Measurements from ENCODE around the gene APLP2.
"Not testable (repeated sequence)": the region's sequence is repeated elsewhere in the genome, so short reads cannot be mapped to it uniquely, and the experiment has no call there.

The APLP2 gene

DNA sequence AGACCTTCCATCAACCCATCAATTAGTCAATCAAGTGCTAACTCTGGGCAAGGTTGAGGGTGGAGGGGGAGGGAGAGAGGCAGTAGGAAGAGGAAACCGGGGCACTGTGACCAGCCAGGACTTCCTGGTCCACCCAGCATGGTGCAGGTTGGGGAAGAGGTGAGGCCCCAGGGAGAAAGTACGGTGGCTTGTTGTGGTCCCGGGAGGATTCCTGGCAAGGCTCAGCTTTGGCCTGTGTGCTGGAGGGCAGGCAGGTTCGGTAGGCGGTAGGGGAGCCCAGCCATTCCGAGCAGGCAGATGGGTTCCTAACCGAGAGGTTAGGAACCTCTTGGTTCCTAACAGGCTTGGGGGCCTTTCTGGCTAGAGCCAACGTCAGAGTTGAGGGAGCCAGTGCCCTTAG, 100.7 kb downstream of the APLP2 start:
- no peak for DNase-seq (ENCODE audit: low read depth in 2 of 2)

DNA sequence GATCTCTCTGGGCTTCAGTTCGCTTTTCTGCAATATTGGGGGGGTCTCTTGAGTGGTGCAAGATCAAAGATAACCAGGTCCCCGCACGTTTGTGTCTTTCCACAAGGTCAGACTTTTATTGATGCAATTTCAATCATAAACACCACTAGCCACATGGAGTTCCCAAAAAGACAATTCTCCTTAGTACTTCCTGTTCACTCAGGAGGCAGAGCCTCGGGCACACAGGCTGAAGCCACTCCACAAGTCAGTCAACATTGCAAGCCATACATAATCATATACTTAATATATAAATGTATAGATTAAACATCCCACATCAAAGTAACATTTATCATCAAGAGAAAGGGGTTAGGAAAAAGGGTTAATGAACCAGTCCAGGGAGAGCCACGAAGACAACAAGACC, 101.8 kb downstream of the APLP2 start:
- no peak for DNase-seq (ENCODE audit: low read depth in 2 of 2)

DNA sequence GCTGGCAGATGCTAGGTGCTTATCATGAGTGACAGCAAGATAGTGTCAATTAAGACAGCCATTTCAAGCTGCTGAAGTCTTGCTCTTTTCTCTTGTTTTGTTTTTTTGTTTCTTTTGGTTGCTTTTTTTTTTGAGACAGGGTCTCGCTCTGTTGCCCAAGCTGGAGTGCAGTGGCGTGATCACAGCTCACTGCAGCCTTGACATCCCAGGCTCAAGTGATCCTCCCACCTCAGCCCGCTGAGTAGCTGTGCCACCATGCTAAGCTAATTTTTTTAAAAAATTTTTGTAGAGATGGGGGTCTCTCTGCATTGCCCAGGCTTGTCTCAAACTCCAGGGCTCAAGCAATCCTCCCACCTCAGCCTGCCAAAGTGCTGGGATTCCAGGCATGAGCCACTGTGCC, 102.3 kb downstream of the APLP2 start:
- not testable (repeated sequence) for DNase-seq (ENCODE audit: low read depth in 2 of 2)

DNA sequence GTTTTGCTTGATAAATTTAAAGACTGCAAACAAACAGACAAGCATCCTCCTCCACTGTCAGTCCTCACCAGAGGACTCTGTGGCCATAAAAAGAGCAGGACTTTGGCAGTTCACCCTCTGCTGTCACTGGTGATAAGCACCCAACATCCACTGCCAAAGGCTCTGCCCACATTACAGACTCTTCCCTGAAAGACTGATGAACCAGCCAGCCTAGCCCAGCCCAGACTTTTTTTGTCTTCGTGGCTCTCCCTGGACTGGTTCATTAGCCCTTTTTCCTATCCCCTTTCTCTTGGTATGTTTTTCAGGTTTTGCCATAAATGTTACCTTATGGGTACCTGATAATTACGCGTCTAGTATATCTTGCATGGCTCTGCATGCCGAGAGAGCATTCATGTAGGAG, 104.9 kb downstream of the APLP2 start:
- DNase-seq (ENCODE audit: low read depth in 2 of 2) = no peak

DNA sequence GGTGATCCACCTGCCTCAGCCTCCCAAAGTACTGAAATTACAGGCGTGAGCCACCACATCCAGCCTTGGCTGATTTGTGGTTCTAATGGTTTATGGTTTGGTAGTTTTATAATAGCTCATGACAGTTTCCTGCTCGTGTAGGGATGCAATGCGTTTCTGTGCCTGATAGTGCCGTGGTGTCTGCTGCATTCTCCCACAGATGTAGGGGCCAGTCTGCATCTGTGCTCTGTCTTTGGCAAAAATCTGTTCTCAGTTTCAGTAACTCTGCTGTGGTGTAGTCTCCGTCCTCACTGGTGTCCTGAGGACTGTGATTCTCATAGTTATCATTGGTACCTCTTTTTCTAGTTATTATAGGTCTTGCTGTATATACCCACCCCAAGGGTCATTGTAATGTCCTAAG, 106.2 kb downstream of the APLP2 start:
- DNase-seq (ENCODE audit: low read depth in 2 of 2) = no peak

DNA sequence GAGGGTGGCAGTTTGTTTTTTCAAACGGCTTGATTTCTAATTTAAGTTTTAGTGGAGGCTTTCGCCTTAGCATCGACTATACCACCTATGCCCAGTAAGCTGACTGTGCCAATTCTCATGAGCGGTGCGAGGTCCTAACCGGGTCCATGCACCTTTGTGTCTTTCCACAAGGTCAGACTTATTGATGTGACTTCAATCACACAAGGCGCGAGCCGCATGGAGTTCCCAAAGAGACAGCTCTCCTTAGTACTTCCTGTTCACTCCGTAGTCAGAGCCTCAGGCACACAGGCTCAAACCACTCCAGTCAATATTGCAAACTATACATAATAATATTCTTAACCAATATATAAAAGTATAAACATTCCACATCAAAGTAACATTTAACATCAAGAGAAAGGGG, 108.1 kb downstream of the APLP2 start:
- DNase-seq (ENCODE audit: low read depth in 2 of 2) = no peak

DNA sequence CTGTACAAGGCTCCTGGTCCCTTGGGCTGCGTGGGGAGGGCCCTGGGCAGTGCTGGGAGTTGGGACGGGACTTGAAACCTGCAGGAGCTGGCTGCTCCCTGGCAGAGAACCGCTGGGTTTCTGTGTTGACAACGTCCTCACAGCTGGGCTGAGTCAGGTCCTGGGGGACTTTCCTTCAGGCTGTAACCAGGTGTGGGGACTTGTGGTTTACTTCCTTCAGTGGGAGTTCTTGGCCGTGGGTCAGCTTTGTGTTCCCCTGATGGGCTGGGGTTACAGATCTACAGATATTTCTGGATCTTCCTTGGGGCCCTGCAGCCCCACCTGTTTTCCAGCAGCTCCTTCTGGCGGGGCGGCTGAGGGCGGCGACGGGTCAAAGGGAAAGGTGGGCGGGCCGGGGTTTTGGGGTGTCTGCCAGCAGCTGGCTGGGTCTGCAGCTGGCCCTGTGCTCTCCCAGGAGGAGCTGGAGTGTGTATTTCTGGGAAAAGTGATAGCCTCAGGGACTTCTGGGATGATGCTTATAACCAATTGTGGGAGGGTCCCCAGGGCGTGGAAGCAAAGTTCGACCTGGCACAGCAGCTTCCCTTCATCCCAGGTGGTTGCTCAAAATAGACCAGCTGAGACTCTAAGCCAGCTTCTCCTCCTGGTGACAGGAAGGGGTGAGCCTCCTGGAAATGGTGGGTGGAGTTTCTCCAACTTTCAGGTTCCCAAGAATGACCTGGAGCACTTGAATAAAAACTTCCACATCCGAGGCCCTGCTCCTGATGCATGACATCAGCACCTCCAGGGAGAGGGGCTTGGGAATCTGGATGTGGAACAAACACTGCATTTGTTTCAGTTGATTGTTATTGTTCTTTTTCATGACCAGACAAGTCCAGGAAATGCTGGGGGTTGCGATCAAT, 109.0 kb downstream of the APLP2 start:
- no peak for DNase-seq (ENCODE audit: low read depth in 2 of 2)

DNA sequence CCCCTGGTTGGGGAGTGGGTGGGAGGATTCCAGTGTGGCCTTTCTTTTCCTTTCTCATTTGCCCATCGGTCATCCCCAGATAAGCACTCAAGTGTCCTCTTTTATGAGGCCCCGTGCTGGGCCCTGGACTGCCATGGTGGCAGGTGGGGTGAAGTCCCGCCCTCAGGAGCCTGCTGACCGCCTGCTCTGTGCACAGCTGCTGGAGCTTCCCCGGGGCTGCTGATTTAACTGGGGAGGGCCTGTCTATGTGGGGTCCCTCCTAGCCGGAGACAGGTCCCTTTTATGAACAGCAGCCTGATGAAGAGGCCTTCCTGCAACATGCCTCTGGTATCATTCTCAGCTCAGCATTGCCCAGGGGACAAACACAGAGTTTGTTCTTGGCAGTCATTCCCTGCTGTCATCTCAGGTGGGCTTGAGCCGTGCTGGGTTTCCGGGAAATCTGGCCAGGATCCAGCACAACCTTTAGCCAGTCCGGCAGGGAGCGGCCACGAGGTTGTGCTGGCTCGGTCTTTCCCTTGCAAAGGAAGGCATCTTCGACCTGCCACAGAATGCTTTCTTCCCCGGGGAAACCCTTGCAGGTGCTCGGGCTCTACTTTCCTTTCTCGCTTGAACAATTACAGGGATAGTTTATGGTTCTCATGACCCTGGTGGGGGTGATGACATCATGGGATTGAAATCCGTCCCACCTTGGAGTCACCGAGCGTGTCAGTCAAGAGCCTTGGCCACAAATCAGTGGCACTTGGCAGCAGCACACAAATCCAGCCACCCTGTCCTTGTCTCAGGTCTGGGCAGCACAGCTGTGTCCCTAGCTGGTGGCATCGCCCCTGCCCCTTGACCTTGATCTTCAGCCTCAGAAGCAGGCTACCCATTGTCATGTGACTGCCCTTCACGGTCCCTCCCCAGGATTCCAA, 110.0 kb downstream of the APLP2 start:
- no peak for DNase-seq (ENCODE audit: low read depth in 2 of 2)

DNA sequence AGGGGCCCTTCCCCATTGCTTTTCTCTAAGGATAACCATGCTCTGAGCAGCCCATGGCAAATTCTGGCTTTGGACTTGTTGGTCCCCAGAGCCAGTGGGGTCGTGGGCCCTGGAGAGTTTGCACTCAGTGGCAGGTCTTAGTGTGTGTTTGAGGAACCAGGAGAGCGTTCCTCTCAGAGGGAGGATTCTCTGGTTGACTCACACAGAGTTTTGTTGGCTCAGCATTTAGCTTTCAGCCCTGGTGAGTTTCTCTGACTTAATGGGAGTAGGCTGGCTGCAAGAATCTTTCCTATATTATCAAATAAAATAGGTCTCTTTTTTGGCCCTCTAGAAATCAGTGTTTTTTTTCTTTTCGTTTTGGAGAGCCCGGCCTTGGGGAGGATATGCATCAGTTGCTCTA, 110.8 kb downstream of the APLP2 start:
- DNase-seq (ENCODE audit: low read depth in 2 of 2) = no peak

DNA sequence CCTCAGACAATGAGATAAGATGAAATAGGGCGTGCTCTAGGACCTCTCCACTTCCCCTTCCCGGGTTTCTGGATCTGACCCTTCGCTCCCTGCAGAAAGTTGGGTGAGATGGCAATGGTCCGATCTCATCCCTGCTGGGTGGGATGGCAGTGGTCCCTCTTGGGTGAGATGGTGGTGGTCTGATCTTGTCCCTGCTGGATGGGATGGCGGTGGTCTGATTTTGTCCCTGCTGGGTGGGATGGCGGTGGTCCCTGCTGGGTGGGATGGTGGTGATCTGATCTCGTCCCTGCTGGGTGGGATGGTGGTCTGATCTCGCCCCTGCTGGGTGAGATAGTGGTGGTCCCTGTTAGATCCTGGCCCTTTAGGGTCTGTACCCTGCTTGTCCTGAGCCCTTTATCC, 111.2 kb downstream of the APLP2 start:
- no peak for DNase-seq (ENCODE audit: low read depth in 2 of 2)

DNA sequence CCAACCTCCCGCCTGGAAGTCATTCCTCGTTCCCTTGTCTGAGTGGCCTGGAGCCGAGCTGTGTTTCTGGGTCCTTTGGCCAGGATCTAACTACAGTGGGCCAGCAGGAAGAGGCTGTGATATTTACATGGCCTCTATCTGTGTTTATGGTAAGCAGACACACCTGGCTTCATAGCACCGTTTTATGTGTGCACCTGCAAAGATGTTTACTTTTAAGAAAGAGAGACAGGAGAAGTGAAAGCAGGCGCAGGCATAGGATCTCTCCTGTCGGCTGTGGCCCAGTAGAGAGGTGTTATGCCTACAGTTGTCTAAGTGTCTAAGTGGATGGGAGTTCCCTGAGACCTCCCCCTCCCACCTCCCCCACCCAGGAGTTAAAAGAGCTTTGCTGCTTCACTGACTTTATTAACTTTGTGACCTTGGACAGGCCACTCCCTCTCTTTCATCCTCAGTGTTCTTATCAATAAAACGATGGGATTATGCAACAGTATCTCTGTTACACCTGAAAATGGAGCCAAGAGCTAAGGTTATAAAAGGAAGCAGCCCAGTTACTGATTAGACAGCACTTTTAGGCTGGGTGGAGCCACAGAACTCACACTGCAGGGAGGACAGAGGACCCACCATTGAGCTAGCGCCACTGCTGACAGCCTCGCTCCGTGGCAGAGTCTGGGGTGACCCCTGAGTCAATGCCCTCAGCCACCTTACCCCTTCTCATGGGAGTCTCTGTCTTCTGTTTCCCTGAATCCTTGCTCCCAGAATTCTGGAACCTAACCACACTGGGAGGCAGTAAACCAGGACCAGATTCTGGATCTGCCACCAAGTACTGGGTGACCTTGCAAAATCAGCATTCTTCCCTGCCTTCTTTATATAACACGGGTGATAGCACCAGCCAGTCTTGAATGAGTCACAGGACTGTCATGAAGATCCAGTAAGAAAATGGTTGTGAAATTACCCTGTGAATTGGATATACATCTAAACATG, 111.9 kb downstream of the APLP2 start:
- peak; percentile 15 to 24 for DNase-seq (ENCODE audit: low read depth in 2 of 2)

DNA sequence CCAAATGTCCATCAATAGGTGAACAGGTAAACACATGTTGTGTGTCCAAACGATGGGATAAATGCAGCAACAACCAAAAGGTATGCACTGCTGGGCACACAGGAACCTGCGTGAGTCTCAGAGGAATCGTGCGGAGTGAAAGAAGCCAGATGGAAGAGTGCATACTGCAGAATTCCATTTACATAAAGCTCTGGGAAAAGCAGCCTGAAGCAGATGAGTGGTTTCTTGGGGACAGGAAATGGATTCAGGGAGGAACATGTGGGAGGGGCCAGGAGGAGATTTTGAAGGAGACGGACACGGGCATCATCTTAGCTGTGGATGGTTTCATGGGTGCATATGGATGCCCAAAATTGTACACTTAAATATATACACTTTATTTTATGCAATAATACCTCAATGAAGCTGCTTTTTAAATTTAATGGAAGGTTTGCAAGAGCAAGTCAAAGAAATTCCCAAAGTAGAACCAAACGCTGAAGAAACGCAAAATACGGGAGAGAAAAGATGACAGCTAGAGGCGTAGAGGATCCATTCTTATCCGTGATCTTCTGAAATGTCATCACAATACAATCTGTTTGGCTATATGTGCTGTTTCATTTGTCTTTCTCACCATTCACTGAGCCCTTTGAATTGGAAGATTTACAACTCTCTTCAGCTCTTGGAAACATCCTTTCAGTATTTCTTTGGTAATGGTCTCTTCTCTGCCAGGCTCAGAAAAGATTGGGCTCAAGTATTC, 114.3 kb downstream of the APLP2 start:
- DNase-seq (ENCODE audit: low read depth in 2 of 2) = no peak

DNA sequence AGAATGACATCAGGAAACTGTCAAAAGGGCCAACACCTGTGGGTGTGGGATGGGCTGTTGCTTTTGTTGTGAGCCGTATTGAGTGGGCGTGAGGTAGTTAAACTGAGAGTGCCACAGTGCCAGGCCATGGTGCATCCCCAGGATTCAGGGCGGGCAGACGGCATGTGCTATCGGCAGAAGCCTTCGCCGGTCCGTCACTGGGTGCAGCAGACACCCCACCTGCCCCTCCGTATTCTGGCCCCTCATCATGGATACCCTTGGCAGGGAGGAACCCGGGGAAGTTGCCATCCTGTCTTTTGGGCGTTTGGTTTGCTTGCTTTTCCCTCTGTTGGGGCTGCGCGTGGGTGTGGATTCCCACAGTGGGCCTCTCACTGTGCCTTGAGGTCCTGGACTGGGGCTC, 117.4 kb downstream of the APLP2 start:
- DNase-seq (ENCODE audit: low read depth in 2 of 2) = no peak

DNA sequence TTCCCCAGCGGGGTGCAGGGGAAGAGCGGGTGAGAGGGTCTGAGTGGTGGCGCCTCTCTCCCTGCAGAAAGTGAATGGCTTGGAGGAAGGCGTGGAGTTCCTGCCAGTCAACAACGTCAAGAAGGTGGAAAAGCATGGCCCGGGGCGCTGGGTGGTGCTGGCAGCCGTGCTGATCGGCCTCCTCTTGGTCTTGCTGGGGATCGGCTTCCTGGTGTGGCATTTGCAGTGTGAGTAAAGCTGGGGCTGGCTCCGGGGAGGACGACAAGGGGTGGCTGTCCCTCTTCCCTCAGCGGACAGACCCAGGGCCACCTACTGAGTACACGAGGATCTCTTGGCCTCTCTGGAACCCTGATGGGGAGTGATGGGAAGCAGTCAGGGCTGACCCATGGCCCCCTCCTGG, 118.4 kb downstream of the APLP2 start:
- DNase-seq (ENCODE audit: low read depth in 2 of 2) = no peak

DNA sequence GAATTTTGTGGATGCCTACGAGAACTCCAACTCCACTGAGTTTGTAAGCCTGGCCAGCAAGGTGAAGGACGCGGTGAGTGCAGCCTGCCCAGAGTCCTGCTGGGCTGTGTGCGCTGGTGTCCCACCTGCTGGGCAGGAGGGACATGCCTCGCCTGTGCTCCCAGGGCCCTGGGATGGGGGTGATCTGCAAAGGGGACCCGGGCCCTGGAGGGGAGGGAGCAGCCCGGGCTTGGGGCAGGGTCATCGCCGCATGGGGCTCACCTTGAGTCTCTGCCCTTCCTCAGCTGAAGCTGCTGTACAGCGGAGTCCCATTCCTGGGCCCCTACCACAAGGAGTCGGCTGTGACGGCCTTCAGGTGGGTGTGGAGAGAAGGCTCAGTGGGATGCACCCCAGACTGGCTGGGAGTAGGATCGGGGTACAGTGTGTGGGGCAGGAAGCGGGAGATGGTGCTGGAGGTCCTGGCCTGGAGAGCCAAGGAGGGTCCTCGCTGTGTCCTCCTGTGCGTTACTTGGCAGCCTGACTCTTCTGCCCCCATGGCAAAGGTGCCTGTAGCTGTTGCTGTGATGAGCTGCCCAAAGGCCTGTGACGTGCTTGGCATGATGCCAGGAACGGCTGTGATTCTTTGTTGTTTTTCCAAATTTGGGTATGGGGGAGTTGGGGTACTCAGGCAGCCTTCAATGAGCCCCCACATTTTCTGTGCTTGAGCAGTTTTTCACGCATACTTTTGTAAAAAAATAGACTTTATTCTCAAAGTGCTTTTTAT, 119.1 kb downstream of the APLP2 start:
- no peak for DNase-seq (ENCODE audit: low read depth in 2 of 2)

DNA sequence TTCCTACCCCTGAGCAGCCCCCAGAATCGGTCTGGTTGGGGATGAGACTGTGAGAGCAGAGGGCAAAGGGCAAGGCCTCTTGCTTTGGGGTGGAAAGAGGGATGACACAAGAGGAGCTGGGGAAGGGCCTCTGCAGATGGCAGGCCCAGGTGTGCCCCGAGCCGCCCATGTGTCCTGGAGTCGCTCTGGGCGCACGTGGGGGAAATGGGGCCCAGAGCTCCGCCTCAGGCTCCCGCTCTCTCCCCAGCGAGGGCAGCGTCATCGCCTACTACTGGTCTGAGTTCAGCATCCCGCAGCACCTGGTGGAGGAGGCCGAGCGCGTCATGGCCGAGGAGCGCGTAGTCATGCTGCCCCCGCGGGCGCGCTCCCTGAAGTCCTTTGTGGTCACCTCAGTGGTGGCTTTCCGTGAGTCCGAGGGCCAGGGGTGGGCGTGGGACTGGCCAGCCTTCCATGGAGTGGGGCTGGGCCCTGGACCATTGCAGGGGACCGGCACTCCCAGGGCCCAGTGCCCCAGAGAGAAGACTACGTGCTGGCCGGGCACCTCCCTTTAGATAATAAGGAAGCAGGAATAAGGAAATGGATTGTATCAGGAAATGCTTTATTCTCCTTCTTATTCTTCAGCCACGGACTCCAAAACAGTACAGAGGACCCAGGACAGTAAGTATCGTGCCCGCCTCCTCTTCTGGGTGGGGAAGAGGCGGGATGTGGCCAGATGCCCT, 120.0 kb downstream of the APLP2 start:
- no peak for DNase-seq (ENCODE audit: low read depth in 2 of 2)

DNA sequence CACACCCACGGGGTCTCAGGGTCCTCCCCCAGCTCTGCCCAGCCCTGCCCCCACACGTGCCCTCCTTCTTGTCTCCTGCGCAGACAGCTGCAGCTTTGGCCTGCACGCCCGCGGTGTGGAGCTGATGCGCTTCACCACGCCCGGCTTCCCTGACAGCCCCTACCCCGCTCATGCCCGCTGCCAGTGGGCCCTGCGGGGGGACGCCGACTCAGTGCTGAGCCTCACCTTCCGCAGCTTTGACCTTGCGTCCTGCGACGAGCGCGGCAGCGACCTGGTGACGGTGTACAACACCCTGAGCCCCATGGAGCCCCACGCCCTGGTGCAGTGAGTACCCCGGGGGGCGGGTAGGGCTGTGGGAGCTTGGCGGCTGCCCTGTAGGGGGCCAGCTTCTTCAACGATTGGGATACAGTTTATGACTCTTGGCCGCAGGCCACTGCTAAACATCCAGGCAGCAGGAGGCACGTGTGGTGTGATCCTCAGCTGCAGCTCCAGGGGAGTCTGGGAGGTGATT, 120.7 kb downstream of the APLP2 start:
- no peak for DNase-seq (ENCODE audit: low read depth in 2 of 2)

DNA sequence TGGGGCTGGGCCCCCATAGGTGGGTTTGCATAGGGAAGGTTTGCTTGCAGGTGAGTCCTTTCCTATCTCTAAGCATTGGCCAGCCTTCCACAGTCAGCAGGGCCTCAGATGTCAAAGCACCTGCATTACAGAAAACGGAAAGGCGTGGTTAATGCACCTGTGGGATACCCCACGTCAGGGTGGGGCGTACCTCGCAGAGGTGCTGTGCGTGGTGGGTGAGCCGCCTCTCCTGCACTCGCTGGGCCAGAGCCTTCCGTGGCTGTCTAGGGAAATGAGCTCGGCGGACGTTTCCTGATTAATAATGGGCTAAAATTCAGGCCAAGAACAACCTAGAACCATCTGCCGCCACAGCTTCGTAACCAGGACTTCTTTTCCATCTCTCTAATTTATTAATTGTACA, 122.2 kb downstream of the APLP2 start:
- DNase-seq (ENCODE audit: low read depth in 2 of 2) = no peak

DNA sequence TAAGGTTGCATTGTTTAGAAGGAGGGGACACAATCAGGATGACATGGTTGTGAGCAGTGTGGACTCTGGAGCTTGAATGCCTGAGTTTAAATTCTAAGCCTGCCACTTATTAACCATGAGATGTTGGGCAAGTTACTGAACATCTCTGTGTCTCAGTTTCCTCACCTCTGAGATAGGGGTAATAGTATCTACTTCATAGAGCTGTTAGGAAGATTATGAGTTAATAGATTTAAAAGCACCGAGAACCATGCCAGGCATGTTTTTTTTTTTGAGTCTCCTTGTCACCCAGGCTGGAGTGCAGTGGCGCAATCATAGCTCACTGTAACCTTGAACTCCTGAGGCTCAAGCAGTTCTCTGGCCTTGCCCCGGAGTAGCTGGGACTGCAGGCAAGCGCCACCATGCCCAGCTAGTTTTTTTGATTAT, 123.2 kb downstream of the APLP2 start:
- DNase-seq (ENCODE audit: low read depth in 2 of 2) = no peak
